Immature natural killer cell (primary cell): ENCODE measurements around the gene DERA. TPM values are rescaled to one million over a fixed set of nuclear protein-coding genes. Genes with fewer than 3 reads are reported as not detected.
"Not testable (repeated sequence)": the region's sequence is repeated elsewhere in the genome, so short reads cannot be mapped to it uniquely, and the experiment has no call there.

Experiments
- DNase-seq, 3 donors: peaks; one replicate each; pipeline ENCODE4 v3.0.0; 2022; ENCODE audit warnings: mixed read lengths in 1 of 3
- H3K27ac Mint-ChIP-seq, 6 donors: one replicate each; pipeline ENCODE4 v1.8.0; 2020; ENCODE audit warnings: mixed read lengths in 6 of 6, mild to moderate bottlenecking in 5 of 6, inconsistent platforms in 4 of 6, moderate library complexity in 3 of 6
- H3K27me3 Mint-ChIP-seq, 3 donors: one replicate each; pipeline ENCODE4 v1.8.0; 2020 to 2021; ENCODE audit warnings: low read depth in 3 of 3, mild to moderate bottlenecking in 3 of 3, mixed read lengths in 3 of 3, moderate library complexity in 3 of 3, inconsistent platforms in 1 of 3
- H3K36me3 Mint-ChIP-seq, 3 donors: one replicate each; pipeline ENCODE4 v1.8.0; 2020; ENCODE audit warnings: mixed read lengths in 3 of 3, inconsistent platforms in 2 of 3, mild to moderate bottlenecking in 2 of 3
- H3K4me1 Mint-ChIP-seq, 2 donors: one replicate each; pipeline ENCODE4 v1.8.0; 2020; ENCODE audit warnings: inconsistent platforms in 2 of 2, mild to moderate bottlenecking in 2 of 2, mixed read lengths in 2 of 2, moderate library complexity in 1 of 2
- H3K4me3 Mint-ChIP-seq, 5 donors: one replicate each; pipeline ENCODE4 v1.8.0; 2020; ENCODE audit warnings: mild to moderate bottlenecking in 5 of 5, mixed read lengths in 5 of 5, inconsistent platforms in 3 of 5, moderate library complexity in 3 of 5
- H3K9me3 Mint-ChIP-seq, 6 donors: one replicate each; pipeline ENCODE4 v1.8.0; 2020; ENCODE audit warnings: mild to moderate bottlenecking in 6 of 6, mixed read lengths in 6 of 6, inconsistent platforms in 4 of 6, moderate library complexity in 3 of 6
- polyA plus RNA-seq, 3 donors: library from polyadenylated mRNA; unstranded; fragments of 300-500 nt; fragmentation: Illumina TruSeq; gene quantifications; one replicate each; pipeline ENCODE4 v1.2.3, GENCODE V29; 2021

The DERA gene
- polyA plus RNA-seq, 3 donors from 2014 or later, result 47.2 to 74.6 (median 62.1) TPM

- peaks cover 41 to 71% (median 55%) of the 10 kb centered on the region in 3 donors for H3K36me3 Mint-ChIP-seq
- H3K27ac Mint-ChIP-seq, result not testable (repeated sequence)
- H3K9me3 Mint-ChIP-seq, result peaks cover 5 to 29% (median 14%) of the 10 kb centered on the region in 6 donors
Observed at GRCh38 chr12:16014394-16014793, 103.3 kb downstream of the DERA start.

DNA sequence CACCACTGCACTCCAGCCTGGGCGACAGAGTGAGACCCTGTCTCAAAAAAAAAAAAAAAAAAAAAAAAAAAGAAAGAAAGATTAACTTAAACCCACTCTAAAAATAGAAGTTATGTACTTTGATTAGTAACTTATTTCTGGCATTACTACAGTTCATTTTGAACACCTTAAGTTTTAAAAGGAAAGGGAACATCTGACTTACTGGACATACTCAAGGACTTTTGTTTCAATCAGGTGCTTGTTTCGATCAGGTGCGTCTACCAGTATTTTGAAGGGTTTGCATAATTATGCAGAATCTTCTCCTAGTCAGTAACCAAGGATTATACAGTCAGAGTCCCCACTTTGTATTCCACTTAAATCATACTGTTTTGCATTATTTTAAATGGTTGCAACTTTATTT, 105.6 kb downstream of the DERA start:
- DNase-seq, result no peak
- H3K27me3 Mint-ChIP-seq, result peaks cover 0 to 4% (median 0%) of the 10 kb centered on the region in 3 donors
- H3K9me3 Mint-ChIP-seq, result peaks cover 5 to 29% (median 16%) of the 10 kb centered on the region in 6 donors
- peaks cover 56 to 84% (median 70%) of the 10 kb centered on the region in 3 donors for H3K36me3 Mint-ChIP-seq
- H3K4me1 Mint-ChIP-seq, result no peaks in the 10 kb centered on the region
- H3K4me3 Mint-ChIP-seq, result no peak overlapping the region
- no peak overlapping the region for H3K27ac Mint-ChIP-seq

More at GRCh38 chr12:16014394-16014793, 103.3 kb downstream of the DERA start:
- not testable (repeated sequence) for H3K27me3 Mint-ChIP-seq, H3K4me1 Mint-ChIP-seq, DNase-seq, H3K4me3 Mint-ChIP-seq

DNA sequence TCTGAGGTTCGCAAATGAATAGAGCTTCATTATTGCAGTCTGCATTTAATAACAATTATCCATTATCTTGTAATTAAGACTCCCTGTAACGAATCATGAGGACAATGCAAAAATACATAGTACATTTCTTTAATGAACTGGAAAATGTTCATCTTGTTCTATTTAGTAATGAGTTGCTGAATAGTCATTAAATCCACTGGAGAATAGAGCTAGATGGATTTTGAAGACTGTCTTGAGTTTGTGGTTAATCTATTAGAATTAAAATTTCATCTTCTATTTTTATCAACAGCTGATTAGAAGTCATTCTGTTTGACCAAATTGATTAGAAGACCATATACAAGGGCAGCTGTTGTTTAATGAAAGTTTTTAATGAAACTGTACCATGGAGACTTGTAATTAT, 107.2 kb downstream of the DERA start:
- Mint-ChIP-seq H3K4me1 (no peaks in the 10 kb centered on the region), H3K36me3 (peaks cover 55 to 85% (median 65%) of the 10 kb centered on the region in 3 donors)

GRCh38 chr12:16019136-16019535, 108.0 kb downstream of the DERA start:
- no peak for DNase-seq
- Mint-ChIP-seq H3K36me3 (peaks cover 53 to 83% (median 63%) of the 10 kb centered on the region in 3 donors), H3K9me3 (peaks cover 0 to 22% (median 10%) of the 10 kb centered on the region in 6 donors), H3K27me3 (peaks cover 0 to 1% (median 0%) of the 10 kb centered on the region in 3 donors), H3K4me3 (no peak overlapping the region), H3K4me1 (no peaks in the 10 kb centered on the region), H3K27ac (no peak overlapping the region)

More for the DNA sequence above, 107.2 kb downstream of the DERA start:
- H3K27ac Mint-ChIP-seq, result no peak overlapping the region
- H3K27me3 Mint-ChIP-seq, result peaks cover 0 to 5% (median 0%) of the 10 kb centered on the region in 3 donors
- no peak for DNase-seq
- peaks cover 3 to 27% (median 17%) of the 10 kb centered on the region in 6 donors for H3K9me3 Mint-ChIP-seq
- H3K4me3 Mint-ChIP-seq, result no peak overlapping the region

- Mint-ChIP-seq H3K36me3 (peaks cover 50 to 75% (median 59%) of the 10 kb centered on the region in 3 donors), H3K9me3 (peaks cover 0 to 23% (median 5%) of the 10 kb centered on the region in 6 donors), H3K27ac (no peak overlapping the region), H3K4me1 (no peaks in the 10 kb centered on the region), H3K4me3 (no peak overlapping the region), H3K27me3 (peaks cover 0 to 1% (median 0%) of the 10 kb centered on the region in 3 donors)
- DNase-seq, result no peak
Observed at GRCh38 chr12:16020031-16020430, 108.9 kb downstream of the DERA start.

- H3K36me3 Mint-ChIP-seq, result peaks cover 45 to 65% (median 50%) of the 10 kb centered on the region in 3 donors
- no peak overlapping the region for H3K27ac Mint-ChIP-seq
- peaks cover 0 to 1% (median 0%) of the 10 kb centered on the region in 3 donors for H3K27me3 Mint-ChIP-seq
- no peak overlapping the region for H3K4me3 Mint-ChIP-seq
- H3K4me1 Mint-ChIP-seq, result no peaks in the 10 kb centered on the region
- H3K9me3 Mint-ChIP-seq, result peaks cover 0 to 23% (median 4%) of the 10 kb centered on the region in 6 donors
- no peak for DNase-seq
Observed at GRCh38 chr12:16021026-16021425, 109.9 kb downstream of the DERA start.

GRCh38 chr12:16021676-16022075, 110.5 kb downstream of the DERA start:
- Mint-ChIP-seq H3K4me1 (no peaks in the 10 kb centered on the region), H3K27ac (no peak overlapping the region), H3K4me3 (no peak overlapping the region), H3K27me3 (peaks cover 0 to 1% (median 0%) of the 10 kb centered on the region in 3 donors), H3K36me3 (peaks cover 45 to 63% (median 50%) of the 10 kb centered on the region in 3 donors), H3K9me3 (peaks cover 0 to 23% (median 4%) of the 10 kb centered on the region in 6 donors)
- no peak for DNase-seq

DNA sequence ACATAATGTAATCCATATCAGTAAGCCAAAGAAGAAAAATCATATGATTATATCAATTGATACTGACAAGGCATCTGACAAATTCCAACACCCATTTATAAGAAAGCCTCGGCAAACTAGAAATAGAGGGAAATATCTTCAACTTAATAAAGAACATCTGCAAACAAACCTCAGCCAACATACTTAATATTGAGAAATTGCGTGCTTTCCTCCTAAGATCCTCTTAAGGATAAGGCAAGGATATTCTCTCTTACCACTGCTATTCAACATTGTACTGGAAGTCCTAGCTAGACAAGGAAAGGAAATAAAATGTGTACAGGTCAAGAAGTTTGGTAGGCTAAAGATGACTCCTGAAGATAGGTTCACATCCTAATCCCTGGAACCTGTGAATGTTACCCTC, 115.9 kb downstream of the DERA start:
- Mint-ChIP-seq H3K27ac (no peak overlapping the region), H3K9me3 (peaks cover 0 to 11% (median 2%) of the 10 kb centered on the region in 6 donors)

GRCh38 chr12:16030744-16031143, 119.6 kb downstream of the DERA start:
- DNase-seq, result no peak
- no peaks in the 10 kb centered on the region for H3K4me1 Mint-ChIP-seq
- no peak overlapping the region for H3K4me3 Mint-ChIP-seq
- H3K27me3 Mint-ChIP-seq, result no peaks in the 10 kb centered on the region
- H3K36me3 Mint-ChIP-seq, result peaks cover 8 to 30% (median 24%) of the 10 kb centered on the region in 3 donors
- no peaks in the 10 kb centered on the region for H3K9me3 Mint-ChIP-seq
- H3K27ac Mint-ChIP-seq, result no peak overlapping the region

More for the DNA sequence above, 115.9 kb downstream of the DERA start:
- Mint-ChIP-seq H3K36me3 (peaks cover 19 to 33% (median 23%) of the 10 kb centered on the region in 3 donors), H3K4me1 (no peaks in the 10 kb centered on the region), H3K4me3 (no peak overlapping the region), H3K27me3 (peaks cover 0 to 1% (median 0%) of the 10 kb centered on the region in 3 donors)
- no peak for DNase-seq

GRCh38 chr12:16034136-16034817, 123.1 kb downstream of the DERA start:
- H3K36me3 Mint-ChIP-seq, result peaks cover 26 to 45% (median 41%) of the 10 kb centered on the region in 3 donors
- H3K9me3 Mint-ChIP-seq, result no peaks in the 10 kb centered on the region
- no peaks in the 10 kb centered on the region for H3K4me1 Mint-ChIP-seq
- no peak overlapping the region for H3K4me3 Mint-ChIP-seq
- DNase-seq, result no peak
- H3K27me3 Mint-ChIP-seq, result peaks cover 0 to 2% (median 0%) of the 10 kb centered on the region in 3 donors
- H3K27ac Mint-ChIP-seq, result no peak overlapping the region

GRCh38 chr12:16036073-16036472, 124.9 kb downstream of the DERA start:
- Mint-ChIP-seq H3K27me3 (peaks cover 0 to 2% (median 0%) of the 10 kb centered on the region in 3 donors), H3K4me1 (no peaks in the 10 kb centered on the region), H3K4me3 (no peak overlapping the region), H3K9me3 (no peaks in the 10 kb centered on the region), H3K27ac (no peak overlapping the region), H3K36me3 (peaks cover 29 to 56% (median 51%) of the 10 kb centered on the region in 3 donors)
- no peak for DNase-seq

DNA sequence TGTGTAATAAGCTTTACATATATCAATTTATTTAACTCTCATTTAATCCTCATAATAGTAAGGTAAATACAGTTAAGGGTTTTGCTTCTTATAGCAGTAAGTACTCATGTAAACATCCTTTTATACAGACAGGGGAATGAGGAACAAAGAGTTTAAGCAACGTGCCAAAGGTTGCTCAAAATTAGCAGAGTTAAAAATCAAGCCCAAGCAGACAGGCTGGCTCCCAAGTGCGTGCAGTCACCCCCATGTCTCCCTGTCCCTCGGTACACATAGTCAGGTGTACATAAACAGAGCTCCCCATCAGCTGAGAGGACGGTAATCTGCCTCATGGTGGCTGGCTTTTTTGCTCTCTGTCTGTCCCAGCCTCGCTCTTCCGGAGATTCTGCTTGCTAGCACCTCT, 126.4 kb downstream of the DERA start:
- Mint-ChIP-seq H3K4me3 (no peak overlapping the region), H3K27me3 (peaks cover 0 to 2% (median 0%) of the 10 kb centered on the region in 3 donors), H3K9me3 (peaks cover 0 to 4% (median 0%) of the 10 kb centered on the region in 6 donors), H3K36me3 (peaks cover 29 to 63% (median 55%) of the 10 kb centered on the region in 3 donors), H3K27ac (no peak overlapping the region), H3K4me1 (no peaks in the 10 kb centered on the region)
- DNase-seq, result no peak

- Mint-ChIP-seq H3K36me3 (peaks cover 27 to 49% (median 29%) of the 10 kb centered on the region in 3 donors), H3K4me1 (no peaks in the 10 kb centered on the region), H3K27ac (no peak overlapping the region), H3K4me3 (no peak overlapping the region), H3K9me3 (peaks cover under 1 to 24% (median 16%) of the 10 kb centered on the region in 6 donors), H3K27me3 (peaks cover 0 to 2% (median 0%) of the 10 kb centered on the region in 3 donors)
- DNase-seq, result no peak
Observed at GRCh38 chr12:16043480-16043879, 132.3 kb downstream of the DERA start.

DNA sequence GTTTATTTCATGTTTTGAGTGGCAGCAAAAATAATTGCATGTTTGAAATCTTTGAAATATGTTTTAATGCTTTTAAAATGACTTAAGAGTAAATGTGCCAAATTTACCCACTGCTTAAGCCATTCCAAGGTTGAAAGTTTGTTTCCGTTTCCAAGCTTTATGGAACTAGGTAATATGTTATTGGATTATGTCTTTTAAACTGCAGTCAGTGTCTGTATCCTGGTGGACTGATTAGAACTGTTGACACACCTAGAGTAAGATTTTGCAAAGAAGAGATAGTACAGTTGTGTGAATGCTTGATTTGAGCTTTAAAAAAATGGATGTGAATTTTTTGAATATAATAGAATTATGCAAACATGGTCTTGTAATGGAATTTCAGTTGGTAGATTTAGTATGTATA, 135.1 kb downstream of the DERA start:
- Mint-ChIP-seq H3K9me3 (peaks cover 5 to 44% (median 19%) of the 10 kb centered on the region in 6 donors), H3K4me1 (no peaks in the 10 kb centered on the region), H3K27me3 (peaks cover 0 to 4% (median 2%) of the 10 kb centered on the region in 3 donors), H3K4me3 (no peak overlapping the region), H3K27ac (no peak overlapping the region), H3K36me3 (peaks cover 13 to 27% (median 14%) of the 10 kb centered on the region in 3 donors)
- DNase-seq, result no peak
